ENCODE measurements around the gene LCA5L.
"Not testable (repeated sequence)": the region's sequence is repeated elsewhere in the genome, so short reads cannot be mapped to it uniquely, and the experiment has no call there.

Gene LCA5L

GRCh38 chr21:39451332-39452206, 6.0 kb upstream of the LCA5L start, which contains the start of gene SH3BGR:
Gene SH3BGR, plus strand, starts transcription at chr21:39451970. Its CDS starts 127 bp downstream, at chr21:39452097.
- no peak for DNase-seq

GRCh38 chr21:39447264-39447663, 1.7 kb upstream of the LCA5L start:
- no peak for DNase-seq

DNA sequence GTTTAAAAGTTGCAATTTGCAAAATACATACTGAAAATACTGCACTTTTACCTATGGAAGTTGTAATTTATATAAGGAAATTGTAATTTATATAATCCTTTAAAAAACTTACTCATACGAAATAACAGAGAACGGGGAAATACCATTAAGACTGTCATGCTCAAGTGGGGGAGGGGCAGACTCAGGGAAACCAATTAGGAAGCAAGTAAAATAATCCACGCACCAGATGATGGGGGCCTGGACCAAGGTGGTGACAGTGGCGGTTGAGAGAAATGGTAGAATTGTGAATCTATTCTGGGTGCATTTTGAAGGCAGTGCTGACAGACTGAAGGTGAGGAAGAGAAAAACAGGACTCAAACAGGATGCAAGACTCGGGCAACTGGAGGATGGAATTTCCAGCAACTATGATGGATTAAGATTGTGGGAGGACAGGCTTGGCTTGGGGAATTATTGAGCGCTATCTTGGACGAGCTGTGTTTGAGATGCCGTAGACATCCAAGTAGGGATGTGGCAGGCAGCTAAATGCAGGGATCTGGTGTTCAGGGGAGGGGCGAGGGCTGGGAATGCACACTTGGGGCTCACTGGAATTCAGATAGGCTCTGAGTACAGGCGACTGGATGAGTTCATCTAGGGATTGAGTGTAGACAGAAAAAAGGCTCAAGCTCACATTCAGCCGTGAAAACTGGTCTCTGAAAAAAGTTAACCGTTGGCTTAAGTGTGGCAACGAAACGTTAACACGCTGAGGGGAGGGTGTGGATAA, 977 bp downstream of the LCA5L start:
- DNase-seq: peak; percentile 6

DNA sequence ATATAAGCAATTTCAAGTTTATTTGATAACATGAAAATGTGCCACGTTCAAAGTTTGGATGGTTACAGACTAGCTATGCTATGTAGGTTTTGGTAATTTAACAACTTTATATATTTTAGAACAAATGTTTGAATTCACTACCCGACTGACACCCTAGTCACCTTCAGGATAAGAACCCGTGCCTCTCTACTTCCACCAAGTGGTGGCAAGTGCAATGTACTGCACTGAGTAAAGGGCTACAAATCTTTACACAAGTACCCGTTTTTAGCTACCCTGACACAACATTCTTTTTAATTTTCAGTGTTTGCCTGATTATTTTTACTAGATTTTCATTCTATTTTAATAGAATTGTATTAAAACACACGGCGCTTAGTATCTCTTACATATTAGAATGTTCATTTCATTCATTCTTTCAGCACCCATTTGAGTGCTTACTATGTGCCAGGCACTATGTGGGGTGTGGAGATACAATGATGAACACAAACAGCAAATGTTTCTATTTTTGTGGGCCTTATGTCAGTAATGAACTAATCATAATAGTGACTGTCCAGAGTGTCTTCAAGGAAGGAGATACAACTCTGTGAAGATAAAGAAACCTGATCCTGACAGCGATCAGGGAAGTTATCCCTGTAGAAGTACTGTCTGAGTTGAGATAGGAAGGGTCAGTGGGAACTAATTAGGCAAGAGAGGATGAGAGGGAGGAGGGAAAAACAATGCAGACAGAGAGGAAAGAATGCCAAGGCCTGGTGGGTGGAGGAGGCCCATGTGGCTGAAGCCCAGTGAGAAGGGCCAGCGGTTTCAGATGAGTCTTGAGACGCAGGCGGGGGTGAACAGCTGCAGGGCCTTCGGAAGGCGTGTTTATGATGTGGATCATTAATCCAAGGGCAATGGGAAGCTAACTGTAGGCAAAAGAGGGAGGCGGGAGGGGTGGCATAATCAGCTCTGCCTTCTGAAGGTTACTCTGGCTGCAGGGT, 3.8 kb downstream of the LCA5L start:
- peak; percentile 60 for DNase-seq

DNA sequence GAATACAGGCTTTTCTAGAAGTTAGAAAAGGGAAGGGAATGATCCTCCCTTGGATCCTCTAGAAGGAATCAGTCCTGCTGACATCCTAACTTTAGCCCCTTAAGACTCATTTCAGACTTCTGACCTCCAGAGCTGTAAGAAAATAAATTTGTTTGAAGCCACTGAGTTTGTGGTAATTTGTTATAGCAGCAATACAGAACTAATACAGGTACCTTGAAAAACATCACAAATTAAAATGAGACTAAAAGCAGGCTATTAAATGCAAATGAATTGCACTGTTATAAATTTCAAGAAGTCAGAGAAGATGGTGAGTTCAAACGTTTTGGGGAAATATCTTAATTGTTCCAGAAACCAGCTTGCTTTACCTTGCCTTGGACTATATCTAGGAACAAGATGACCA, 6.3 kb downstream of the LCA5L start:
- no peak for DNase-seq

GRCh38 chr21:39434950-39435349, 10.6 kb downstream of the LCA5L start:
- no peak for DNase-seq

DNA sequence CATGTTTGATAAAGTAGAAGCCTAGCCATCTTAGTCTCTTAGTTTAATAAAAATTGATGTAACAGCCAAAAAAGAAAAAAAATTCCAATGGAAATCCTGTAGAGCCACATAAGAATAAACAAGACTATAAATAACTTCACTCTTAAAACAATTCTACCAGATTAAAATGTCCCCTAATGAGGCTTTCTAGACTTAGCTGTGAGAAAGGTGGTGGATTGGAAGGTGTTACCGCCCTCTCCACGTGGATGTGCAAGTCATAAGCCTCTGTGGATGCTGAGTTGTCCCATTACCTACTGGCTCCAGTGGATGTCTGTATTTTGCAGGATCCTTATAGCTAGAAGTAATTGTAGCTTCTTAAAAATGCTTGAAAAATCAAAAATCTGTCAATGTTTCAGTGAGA, 14.6 kb downstream of the LCA5L start:
- DNase-seq: no peak

DNA sequence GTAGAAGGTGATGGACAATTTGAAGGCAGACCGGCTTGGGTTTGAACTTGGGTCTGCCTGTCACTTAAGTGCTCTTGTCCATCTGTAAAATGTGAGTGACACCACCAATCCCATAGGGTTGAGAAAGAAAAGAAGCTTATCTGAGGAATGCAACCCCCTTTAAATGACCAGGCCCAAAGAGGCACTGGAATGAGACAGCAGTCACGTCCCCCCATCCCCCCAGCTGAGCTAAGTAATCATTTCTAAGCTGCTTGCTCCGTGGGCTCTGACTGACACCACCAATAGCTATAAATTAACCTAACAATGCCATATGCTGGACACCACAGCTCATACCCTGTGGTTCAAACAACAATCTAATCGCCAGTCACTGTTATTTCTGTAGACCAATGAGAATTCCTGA, 15.1 kb downstream of the LCA5L start:
- DNase-seq: no peak

DNA sequence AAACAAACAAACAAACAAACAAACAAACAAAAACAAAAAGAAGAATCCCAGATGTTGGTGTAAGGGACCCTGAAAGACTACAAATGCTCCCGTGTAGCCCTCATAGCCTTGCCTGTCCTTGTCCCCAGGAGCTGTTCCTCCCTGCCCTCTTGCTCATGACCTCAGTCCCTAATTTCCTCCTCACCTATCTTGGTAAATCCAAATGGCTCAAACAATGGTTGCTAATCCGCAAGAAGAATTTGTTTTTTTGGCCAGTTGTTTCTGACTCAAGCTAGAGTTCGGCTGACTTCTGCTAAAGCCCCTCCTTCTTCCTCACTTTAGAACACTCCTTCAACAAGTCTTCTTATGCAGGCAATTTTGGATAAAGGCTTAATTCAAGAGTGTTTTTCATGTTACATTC, 15.6 kb downstream of the LCA5L start:
- DNase-seq: no peak

- no peak for DNase-seq
Measured at GRCh38 chr21:39429445-39429844, 16.1 kb downstream of the LCA5L start.

GRCh38 chr21:39422527-39423241, 22.9 kb downstream of the LCA5L start:
- no peak for DNase-seq

GRCh38 chr21:39419204-39419603, 26.4 kb downstream of the LCA5L start:
- not testable (repeated sequence) for DNase-seq

DNA sequence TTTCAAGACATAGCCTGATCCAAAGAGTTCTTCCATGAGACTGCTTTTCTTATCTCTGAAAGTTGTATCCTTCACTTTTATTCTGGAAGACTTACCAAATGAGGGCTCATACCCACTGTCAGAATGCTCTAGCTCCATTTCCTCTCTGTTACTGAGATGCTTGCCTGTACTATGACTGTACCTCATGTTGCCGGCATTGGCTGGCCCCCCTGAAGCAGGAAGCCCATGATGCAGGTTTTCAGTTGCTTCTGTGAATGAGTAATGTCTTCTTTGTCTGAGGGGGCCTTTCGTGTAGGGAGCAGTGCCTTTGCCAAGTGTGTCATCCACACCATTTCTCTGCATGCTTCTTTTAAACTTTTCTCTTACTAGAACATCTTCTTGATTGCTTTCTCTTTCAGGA, 39.5 kb downstream of the LCA5L start:
- no peak for DNase-seq

GRCh38 chr21:39400173-39400572, 45.4 kb downstream of the LCA5L start:
- DNase-seq: no peak

DNA sequence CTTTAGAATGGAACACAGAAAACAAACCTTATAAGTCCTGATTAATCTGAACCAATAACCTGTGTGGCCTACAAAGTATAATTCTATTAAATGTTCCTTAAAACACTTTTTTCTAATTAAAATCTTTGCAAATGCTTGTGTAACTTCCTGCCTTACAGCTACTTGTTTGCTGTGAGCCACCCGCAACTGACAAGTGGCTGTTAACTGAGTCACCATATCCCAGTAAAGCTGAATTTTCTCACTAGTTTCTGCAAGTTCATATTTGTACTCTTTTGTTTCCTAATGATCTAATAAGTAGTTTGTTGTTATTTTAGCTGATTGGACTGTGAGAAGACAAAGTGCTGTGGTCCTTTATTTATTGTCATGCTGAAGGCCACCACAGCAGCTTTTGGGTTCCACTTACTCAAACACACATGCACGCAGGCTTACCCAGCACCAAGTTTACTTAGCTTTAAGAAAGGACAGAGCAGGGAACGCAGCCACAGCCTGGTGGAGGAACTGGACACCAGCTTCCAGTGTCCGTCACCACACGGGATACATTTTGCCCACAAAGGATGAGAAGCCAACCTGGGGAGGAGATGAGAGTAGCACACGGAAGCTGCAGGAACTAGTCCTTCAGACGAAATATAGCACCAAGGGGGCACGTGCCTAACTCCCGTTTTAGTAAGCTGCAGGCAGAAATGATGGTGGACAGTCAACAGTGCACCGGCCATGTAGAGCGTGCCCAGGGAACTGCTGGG, 47.8 kb downstream of the LCA5L start:
- peak; percentile 46 for DNase-seq

- DNase-seq: no peak
Measured at GRCh38 chr21:39392981-39393380, 52.6 kb downstream of the LCA5L start.

- DNase-seq: no peak
Measured at GRCh38 chr21:39390212-39390765, 55.3 kb downstream of the LCA5L start.

GRCh38 chr21:39388811-39389155, 56.8 kb downstream of the LCA5L start:
- no peak for DNase-seq

DNA sequence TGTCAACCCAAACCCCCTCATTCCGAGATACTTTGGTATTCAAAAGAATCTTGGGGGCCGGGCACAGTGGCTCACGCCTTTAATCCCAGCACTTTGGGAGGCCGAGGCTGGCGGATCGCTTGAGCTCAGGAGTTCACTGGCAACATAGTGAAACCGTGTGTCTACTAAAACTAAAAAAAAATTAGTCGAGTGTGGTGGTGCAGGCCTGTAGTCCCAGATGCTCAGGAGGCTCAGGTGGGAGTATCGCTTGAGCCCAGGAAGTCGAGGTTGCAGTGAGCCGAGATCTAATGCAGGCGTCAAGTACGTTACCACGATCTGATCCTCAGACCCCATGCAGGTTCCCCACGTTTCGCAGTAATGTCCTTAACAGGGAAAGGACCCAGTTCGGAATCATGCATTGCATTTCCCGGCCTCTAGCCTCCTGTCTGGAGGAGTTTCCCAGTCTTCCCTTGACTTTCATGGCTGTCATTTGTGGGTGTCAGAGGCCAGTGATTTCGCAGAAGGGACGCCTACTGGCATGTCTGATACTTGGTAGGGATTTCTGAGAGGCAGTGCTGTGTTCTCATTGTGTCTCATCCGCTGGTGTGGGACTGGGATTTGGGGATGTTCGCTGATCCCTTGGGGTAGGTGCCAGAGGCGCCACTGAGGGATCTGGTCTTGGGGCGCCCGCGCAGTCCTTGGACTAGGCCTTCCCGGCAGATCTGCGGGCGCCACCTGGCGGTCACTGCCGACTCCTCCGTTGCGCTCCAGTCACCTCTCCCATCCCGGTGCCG, 57.4 kb downstream of the LCA5L start:
- peak; percentile 91 for DNase-seq

DNA sequence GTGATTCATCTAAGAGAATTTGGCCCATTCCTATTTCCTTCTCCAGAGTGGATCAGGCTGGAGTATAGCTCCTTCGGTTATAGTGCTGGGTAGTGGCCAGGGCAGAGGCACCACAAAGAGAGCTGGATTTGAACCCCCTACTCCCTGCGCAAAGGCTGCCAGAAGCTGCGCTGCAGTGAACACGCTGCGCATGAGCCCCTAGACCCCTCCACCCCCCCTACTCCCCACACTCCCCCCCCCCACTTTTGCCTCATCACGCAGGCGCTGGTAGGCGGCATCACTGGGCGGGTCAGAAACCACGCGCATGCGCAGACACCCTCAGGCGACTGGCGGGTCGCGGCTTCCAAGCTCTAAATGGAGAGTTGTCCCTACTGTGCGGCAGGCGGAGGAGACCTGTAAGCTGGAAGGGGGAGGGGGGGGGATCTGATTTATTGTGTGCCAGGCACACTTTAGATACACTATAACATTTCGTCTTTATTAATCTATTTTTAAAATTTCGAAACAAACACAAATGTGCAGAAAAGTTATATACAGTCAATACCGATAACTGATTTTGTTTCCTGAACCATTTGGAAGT, 58.0 kb downstream of the LCA5L start:
- peak; percentile 94 for DNase-seq

Data from suppressor macrophage treated with lipopolysaccharide for 4 hours (primary cell).